ENCODE results near the gene TRAF4. TPM values are rescaled to one million over a fixed set of nuclear protein-coding genes. Genes with fewer than 3 reads are reported as not detected.
A peak's percentile ranks its signal among the peaks of the same experiment; 100 is the strongest.

The TRAF4 gene
- total and polyA plus RNA-seq, 7 donors, result 1.4 to 6.7 (median 2.2) TPM

GRCh38 chr17:28747051-28747691 is 3.4 kb downstream of the TRAF4 start:
- no peak overlapping the region for H3K27ac ChIP-seq
- H3K27me3 ChIP-seq (ENCODE audit: insufficient read depth in 3 of 3, low read length in 2 of 3), result no peaks in the 10 kb centered on the region
- TF ChIP-seq CTCF (IDR thresholded peaks at IDR 0.05), result no peak
- 50 to 61% (median 51%) methylated on average over 5 to 7 of the region's 7 CpGs for WGBS, 3 donors
- no peak overlapping the region for H3K4me3 ChIP-seq
- peak in 1 of 2 donors; percentile 47 for DNase-seq
- peaks cover 28% of the 10 kb centered on the region for H3K4me1 ChIP-seq
- H3K9me3 ChIP-seq, result no peaks in the 10 kb centered on the region
- intact Hi-C loops (cut with DNase I), result no loop called here
- ATAC-seq, result no peak
- H3K36me3 ChIP-seq (ENCODE audit: insufficient read depth in 1 of 2, low read depth in 1 of 2), result peaks cover 0 to 21% of the 10 kb centered on the region in 2 donors

- H3K36me3 ChIP-seq (ENCODE audit: insufficient read depth in 1 of 2, low read depth in 1 of 2), result peaks cover 0 to 21% of the 10 kb centered on the region in 2 donors
- H3K4me1 ChIP-seq, result peaks cover 22% of the 10 kb centered on the region
- H3K27ac ChIP-seq, result no peak overlapping the region
- intact Hi-C loops (cut with DNase I), result no loop called here
- 85 to 90% (median 86%) methylated on average over 18 of the region's 18 CpGs for WGBS, 3 donors
- no peaks in the 10 kb centered on the region for H3K9me3 ChIP-seq
- H3K4me3 ChIP-seq, result no peak overlapping the region
- ATAC-seq (no peak), DNase-seq (peak in 1 of 2 donors; percentile 45)
- no peaks in the 10 kb centered on the region for H3K27me3 ChIP-seq (ENCODE audit: insufficient read depth in 3 of 3, low read length in 2 of 3)
- TF ChIP-seq CTCF (IDR thresholded peaks at IDR 0.05), result no peak
Observed at GRCh38 chr17:28747801-28748750, 4.3 kb downstream of the TRAF4 start.

DNA sequence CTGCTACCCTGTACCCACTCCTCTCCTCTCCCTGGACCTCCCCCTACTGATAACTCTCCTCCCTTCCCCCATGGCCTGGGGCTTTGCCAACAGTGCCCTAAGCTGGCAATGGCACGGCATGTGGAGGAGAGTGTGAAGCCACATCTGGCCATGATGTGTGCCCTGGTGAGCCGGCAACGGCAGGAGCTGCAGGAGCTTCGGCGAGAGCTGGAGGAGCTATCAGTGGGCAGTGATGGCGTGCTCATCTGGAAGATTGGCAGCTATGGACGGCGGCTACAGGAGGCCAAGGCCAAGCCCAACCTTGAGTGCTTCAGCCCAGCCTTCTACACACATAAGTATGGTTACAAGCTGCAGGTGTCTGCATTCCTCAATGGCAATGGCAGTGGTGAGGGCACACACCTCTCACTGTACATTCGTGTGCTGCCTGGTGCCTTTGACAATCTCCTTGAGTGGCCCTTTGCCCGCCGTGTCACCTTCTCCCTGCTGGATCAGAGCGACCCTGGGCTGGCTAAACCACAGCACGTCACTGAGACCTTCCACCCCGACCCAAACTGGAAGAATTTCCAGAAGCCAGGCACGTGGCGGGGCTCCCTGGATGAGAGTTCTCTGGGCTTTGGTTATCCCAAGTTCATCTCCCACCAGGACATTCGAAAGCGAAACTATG is 5.2 kb downstream of the TRAF4 start:
- ATAC-seq (no peak), DNase-seq (peak in 1 of 2 donors; percentile 55)
- intact Hi-C loops (cut with DNase I), result no loop called here
- 58 to 73% (median 63%) methylated on average over 18 of the region's 18 CpGs for WGBS, 3 donors
- peaks cover 17% of the 10 kb centered on the region for H3K4me1 ChIP-seq
- peaks cover 0 to 21% of the 10 kb centered on the region in 2 donors for H3K36me3 ChIP-seq (ENCODE audit: insufficient read depth in 1 of 2, low read depth in 1 of 2)
- no peak overlapping the region for H3K27ac ChIP-seq
- H3K9me3 ChIP-seq, result no peaks in the 10 kb centered on the region
- H3K4me3 ChIP-seq, result no peak overlapping the region
- H3K27me3 ChIP-seq (ENCODE audit: insufficient read depth in 3 of 3, low read length in 2 of 3), result no peaks in the 10 kb centered on the region
- no peak for TF ChIP-seq CTCF (IDR thresholded peaks at IDR 0.05)

- Histone ChIP-seq H3K27me3 (ENCODE audit: insufficient read depth in 3 of 3, low read length in 2 of 3) (no peaks in the 10 kb centered on the region), H3K36me3 (ENCODE audit: insufficient read depth in 1 of 2, low read depth in 1 of 2) (peaks cover 0 to 21% of the 10 kb centered on the region in 2 donors), H3K9me3 (no peaks in the 10 kb centered on the region), H3K27ac (no peak overlapping the region), H3K4me3 (no peak overlapping the region), H3K4me1 (peaks cover 16% of the 10 kb centered on the region)
- intact Hi-C loops (cut with DNase I), result loop anchor here (1.0 to 2.0 kb wide), 2 partner anchors 21 to 23 kb away; partner anchors contain the start of genes NEK8 (in 1 of the 2) and TLCD1 (in 1 of the 2)
- peak in 1 of 2 donors; percentile 40 for DNase-seq
- 53 to 64% (median 58%) methylated on average over 11 of the region's 11 CpGs for WGBS, 3 donors
- peak in 2 of 4 donors; percentile 4 to 7 for ATAC-seq
- TF ChIP-seq CTCF (IDR thresholded peaks at IDR 0.05), result no peak
Observed at GRCh38 chr17:28749516-28750177, 5.8 kb downstream of the TRAF4 start.
